Measurements from ENCODE around the gene GOSR1. TPM values are rescaled to one million over a fixed set of nuclear protein-coding genes. Genes with fewer than 3 reads are reported as not detected.
A peak's percentile ranks its signal among the peaks of the same experiment; 100 is the strongest.
"Not testable (repeated sequence)": the region's sequence is repeated elsewhere in the genome, so short reads cannot be mapped to it uniquely, and the experiment has no call there.

Gene GOSR1
- 13.4 and 16.4 TPM in 2 replicates for total RNA-seq (2014; rRNA removed; shearing (Covaris generic))
- 25.2 and 25.6 TPM in 2 replicates for polyA plus RNA-seq (2015; cell fraction: cytosol; rRNA removed)
- polyA plus RNA-seq (2015; cell fraction: nucleus; rRNA removed), result 23.4 and 24.1 TPM in 2 replicates

DNA sequence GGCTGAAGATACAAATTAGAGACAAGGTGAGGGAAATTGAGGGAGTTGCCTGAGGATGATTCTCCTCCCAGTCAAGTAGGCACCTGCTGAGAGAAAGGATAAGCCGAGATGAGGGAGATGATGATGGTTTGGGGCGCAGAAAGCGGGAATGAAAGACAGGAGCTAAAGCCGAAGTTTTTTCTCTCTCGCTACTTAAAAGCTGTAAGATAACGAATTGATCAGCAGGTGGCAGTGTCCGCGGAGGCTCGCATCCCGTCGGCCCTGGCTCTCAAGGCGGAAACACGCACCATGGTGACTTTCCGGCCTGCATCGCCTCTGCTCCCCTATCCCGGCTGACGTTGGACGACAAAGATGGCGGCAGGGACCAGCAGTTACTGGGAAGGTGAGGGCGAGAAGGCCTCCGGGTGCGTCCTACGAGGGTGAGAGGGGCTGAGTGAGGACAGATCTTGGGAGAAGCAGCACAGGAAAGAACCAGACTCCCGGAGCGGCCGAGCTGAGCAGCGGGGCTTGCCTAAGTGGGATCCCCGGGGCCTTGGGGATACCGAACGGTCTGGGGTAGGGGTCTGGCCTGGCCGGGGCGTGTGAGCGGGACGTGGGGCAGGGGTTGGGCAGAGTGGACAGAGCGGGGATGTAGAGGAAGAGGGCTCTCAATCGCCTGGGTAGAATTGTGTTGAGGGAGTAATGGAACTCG, at the start of gene GOSR1:
GOSR1 (plus strand) TSS at position 326 of the 691 bp plus-strand sequence; CDS start at position 352, 26 bp downstream.
- in situ Hi-C loops (cut with HindIII; ENCODE audit: low pct_unique_long_range_greater_than_20kb, low sequenced_read_pairs), result no loop called here
- peak; percentile 95 for DNase-seq (ENCODE audit: low read depth, low spot score)

DNA sequence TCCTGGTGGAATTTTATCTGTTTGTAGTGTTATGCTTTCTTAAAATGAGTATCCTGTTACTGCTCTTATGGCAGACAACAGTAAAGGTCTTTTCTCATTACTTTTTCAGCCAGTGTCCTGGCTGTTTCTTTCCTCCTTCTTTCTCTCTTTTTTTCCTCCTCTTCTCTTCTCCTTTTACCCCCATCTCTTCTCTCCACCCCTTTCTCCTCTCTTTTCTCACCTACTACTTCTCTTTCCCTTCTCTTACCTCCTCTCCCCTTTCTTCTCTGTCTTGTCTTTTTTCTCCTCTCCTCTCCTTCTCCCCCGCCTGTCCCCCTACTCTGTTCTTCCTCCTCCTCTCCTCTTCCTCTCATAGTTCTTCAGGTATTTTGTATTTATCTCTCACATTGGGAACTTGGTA, 49.6 kb upstream of the GOSR1 start:
- DNase-seq (ENCODE audit: low read depth, low spot score), result no peak
- in situ Hi-C loops (cut with HindIII; ENCODE audit: low pct_unique_long_range_greater_than_20kb, low sequenced_read_pairs), result no loop called here

DNA sequence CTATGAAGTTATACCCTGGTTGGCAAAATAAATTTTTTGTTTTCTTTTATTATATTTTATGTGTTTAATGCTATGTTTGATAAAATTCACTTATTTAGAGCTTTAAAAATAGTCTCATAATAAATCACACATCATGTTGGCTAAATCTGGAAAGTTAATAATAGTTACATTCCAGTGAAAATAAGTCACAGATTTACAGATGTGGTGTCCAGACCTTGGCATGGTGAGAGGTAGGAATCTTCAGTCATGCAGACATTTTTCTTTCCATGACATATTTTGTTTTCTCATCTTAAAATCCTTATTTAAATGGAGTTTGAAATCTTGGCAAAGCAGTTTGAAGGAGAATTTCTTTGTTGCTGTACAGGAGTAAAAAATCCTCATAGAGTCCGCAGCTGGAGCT, 48.1 kb upstream of the GOSR1 start:
- in situ Hi-C loops (cut with HindIII; ENCODE audit: low pct_unique_long_range_greater_than_20kb, low sequenced_read_pairs), result no loop called here
- DNase-seq (ENCODE audit: low read depth, low spot score), result no peak

DNA sequence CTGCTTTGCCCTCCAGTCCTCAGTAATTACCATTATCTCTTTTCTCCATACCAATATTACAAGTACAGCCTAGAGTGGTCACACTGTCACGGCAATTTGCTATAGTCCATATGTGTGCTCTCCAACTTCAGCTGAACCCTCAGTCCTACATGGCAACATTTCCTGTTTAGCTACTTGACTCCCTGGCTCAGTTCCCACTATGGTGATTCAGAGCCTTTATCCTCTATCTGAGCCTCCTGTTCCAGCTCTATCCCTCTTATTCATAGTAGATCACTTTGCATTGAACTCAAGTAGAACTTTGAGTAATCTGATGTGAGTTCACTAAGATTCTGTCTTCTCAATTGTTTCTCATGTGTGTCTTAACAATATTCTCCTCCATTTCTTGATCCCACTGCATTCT, 43.7 kb upstream of the GOSR1 start:
- DNase-seq (ENCODE audit: low read depth, low spot score), result no peak
- in situ Hi-C loops (cut with HindIII; ENCODE audit: low pct_unique_long_range_greater_than_20kb, low sequenced_read_pairs), result no loop called here

DNA sequence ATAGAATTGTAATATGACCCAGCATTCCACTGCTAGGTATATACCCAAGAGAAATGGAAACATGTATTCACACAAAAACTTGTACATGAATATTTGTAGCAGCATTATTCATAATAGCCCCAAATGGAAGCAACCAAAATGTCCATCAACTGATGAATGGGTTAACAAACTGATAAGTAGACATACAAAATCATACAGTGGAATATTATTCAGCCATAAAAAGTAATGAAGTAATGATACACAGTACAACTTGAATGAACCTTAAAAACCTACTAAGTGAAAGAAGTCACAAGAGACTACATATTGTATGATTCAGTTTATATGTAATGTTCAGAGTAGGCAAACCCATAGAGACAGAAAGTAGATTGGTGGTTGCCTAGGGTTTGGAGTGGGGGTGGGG, 40.5 kb upstream of the GOSR1 start:
- in situ Hi-C loops (cut with HindIII; ENCODE audit: low pct_unique_long_range_greater_than_20kb, low sequenced_read_pairs), result no loop called here
- no peak for DNase-seq (ENCODE audit: low read depth, low spot score)

DNA sequence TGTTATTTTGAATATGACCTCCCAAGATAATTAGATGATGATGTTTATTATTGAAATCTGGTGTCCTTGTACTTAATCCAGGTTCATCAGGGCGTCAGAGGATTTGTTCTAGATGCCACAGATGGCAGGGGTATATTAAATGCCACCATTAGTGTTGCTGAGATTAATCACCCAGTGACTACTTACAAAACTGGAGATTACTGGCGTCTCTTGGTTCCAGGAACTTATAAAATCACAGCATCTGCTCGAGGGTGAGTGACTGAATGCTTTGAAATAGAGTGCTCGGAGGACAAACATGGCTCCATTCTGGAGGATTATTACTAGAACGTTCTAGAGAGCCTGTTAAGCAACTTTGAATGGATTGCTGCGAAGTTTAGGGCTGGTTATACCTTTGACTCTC, 33.5 kb upstream of the GOSR1 start:
- DNase-seq (ENCODE audit: low read depth, low spot score), result no peak
- in situ Hi-C loops (cut with HindIII; ENCODE audit: low pct_unique_long_range_greater_than_20kb, low sequenced_read_pairs), result no loop called here

DNA sequence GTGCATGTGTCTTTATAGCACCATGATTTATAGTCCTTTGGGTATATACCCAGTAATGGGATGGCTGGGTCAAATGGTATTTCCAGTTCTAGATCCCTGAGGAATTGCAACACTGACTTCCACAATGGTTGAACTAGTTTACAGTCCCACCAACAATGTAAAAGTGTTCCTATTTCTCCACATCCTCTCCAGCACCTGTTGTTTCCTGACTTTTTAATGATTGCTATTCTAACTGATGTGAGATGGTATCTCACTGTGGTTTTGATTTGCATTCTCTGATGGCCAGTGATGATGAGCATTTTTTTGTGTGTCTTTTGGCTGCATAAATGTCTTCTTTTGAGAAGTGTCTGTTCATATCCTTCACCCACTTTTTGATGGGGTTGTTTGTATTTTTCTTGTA, 30.6 kb upstream of the GOSR1 start:
- in situ Hi-C loops (cut with HindIII; ENCODE audit: low pct_unique_long_range_greater_than_20kb, low sequenced_read_pairs); DNase-seq (ENCODE audit: low read depth, low spot score): not testable (repeated sequence)

DNA sequence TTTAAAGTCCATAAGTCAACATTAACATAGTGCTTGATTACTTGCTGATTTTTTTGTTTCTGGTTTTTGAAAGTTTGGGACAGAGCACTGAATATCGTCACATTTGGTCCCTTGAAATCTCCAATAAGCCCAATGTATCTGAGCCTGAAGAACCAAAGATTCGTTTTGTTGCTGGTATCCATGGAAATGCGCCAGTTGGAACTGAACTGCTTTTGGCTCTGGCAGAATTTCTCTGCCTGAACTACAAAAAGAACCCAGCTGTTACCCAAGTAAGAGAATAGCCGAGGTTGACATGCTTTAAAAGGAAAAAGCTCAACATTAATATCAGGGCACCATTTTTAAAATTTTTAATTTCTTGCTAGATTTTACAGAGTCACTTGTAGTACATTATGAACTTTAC, 27.7 kb upstream of the GOSR1 start:
- in situ Hi-C loops (cut with HindIII; ENCODE audit: low pct_unique_long_range_greater_than_20kb, low sequenced_read_pairs), result no loop called here

DNA sequence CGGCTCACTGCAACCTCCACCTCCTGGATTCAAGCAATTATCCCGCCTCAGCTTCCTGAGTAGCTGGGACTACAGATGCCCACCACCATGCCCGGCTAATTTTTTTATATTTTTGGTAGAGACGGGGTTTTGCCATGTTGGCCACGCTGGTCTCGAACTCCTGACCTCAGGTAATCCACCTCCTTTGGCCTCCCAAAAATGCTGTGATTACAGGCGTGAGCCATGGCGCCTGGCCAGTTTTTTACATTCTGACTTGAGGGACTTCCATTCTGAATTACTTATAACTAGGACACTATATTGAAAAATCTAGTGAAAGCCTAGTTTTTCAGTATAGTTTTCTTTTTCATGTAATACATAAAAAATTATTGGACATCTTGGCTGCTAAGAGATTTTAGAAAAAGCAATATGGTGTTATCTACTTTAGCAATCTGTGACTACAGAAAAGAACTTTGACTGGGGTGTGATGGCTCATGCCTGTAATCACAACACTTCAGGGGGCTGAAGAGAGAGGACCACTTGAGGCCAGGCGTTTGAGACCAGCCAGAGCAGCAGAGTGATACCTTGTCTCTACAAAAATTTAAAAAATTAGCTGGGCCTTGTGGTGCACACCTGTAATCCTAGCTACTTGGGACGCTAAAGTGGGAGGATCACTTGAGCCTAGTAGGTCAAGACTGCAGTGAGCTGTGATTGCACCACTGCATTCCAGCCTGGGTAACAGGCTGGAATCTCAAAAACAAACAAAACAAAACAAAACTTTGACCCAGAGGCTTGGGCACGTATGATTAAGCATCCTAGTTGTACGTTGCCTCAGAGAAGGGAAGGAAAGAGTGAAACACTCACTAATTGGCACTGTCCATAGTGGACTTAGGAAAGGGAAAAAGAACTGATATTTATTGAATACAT, 26.8 kb upstream of the GOSR1 start:
- in situ Hi-C loops (cut with HindIII; ENCODE audit: low pct_unique_long_range_greater_than_20kb, low sequenced_read_pairs), result no loop called here
- DNase-seq (ENCODE audit: low read depth, low spot score), result no peak

More for the DNA sequence above, 27.7 kb upstream of the GOSR1 start:
- DNase-seq (ENCODE audit: low read depth, low spot score), result no peak

DNA sequence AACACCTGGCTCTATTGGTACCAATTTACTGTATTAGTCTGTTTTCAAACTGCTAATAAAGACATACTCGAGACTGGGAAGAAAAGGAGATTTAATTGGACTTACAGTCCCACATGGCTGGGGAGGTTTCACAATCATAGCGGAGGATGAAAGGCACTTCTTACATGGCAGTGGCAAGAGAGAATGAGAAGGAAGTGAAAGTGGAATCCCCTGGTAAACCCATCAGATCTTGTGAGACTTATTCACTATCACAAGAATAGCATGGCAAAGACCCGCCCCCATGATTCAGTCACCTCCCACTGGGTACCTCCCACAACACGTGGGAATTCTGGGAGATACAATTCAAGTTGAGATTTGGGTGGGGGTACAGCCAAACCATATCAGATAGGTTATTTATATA, 22.6 kb upstream of the GOSR1 start:
- peak; percentile 50 for DNase-seq (ENCODE audit: low read depth, low spot score)
- in situ Hi-C loops (cut with HindIII; ENCODE audit: low pct_unique_long_range_greater_than_20kb, low sequenced_read_pairs), result no loop called here

DNA sequence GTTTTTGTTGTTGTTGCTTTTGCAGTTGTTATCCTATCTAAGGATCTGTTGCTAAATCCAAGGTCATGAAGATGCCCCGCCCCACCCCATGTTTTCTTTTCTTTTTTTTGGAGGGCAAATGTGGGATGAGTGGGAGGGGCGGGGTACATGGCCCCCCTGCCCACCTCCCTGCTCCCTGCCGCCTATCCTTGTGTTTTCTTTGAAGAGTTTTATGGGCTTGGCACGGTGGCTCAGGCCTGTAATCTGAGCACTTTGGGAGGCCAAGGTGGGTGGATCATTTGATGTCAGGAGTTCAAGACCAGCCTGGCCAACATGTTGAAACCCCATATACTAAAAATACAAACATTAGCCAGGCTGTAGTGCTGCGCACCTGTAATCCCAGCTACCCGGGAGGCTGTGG, 18.8 kb upstream of the GOSR1 start:
- in situ Hi-C loops (cut with HindIII; ENCODE audit: low pct_unique_long_range_greater_than_20kb, low sequenced_read_pairs), result no loop called here
- no peak for DNase-seq (ENCODE audit: low read depth, low spot score)

DNA sequence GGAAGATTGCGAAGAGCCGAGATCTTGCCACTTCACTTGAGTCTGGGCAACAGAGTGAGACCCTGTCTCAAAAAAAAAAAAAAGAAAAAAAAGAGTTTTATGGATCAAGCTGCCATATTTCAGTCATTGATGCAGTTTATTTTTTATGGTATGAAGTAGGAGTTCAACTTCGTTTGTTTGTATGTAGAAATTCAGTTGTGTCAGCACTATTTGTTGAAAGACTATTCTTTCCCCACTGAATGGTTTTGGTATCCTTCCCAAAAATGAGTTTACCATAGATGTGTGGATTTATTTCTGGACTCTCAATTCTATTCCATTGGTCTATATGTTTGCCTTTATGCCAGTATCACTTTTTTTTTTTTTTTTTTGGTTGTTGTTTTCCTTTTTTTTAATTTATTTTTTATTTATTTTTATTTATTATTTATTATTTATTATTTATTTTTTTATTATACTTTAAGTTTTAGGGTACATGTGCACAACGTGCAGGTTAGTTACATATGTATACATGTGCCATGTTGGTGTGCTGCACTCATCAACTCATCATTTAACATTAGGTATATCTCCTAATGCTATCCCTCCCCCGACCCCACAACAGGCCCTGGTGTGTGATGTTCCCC, 18.3 kb upstream of the GOSR1 start:
- in situ Hi-C loops (cut with HindIII; ENCODE audit: low pct_unique_long_range_greater_than_20kb, low sequenced_read_pairs); DNase-seq (ENCODE audit: low read depth, low spot score): not testable (repeated sequence)

DNA sequence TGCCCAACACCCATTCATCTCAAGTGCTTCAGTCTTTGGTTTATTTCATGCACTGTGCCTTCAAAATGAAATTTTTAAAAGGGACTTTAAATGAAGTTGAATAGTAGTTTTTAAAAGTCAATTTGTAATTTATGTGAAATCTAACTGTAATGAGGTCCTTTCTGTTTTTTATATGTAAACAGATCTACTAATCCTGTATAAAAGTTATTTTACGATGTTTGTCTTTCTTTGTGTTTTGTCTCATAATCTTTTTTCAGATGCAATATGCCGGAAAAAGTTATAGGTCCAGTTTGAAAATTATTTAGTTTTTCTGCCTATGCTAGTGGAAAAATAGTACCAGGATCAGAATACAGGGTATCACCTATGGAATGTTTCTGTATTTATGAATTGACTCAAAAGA, 8.7 kb upstream of the GOSR1 start:
- DNase-seq (ENCODE audit: low read depth, low spot score), result no peak

DNA sequence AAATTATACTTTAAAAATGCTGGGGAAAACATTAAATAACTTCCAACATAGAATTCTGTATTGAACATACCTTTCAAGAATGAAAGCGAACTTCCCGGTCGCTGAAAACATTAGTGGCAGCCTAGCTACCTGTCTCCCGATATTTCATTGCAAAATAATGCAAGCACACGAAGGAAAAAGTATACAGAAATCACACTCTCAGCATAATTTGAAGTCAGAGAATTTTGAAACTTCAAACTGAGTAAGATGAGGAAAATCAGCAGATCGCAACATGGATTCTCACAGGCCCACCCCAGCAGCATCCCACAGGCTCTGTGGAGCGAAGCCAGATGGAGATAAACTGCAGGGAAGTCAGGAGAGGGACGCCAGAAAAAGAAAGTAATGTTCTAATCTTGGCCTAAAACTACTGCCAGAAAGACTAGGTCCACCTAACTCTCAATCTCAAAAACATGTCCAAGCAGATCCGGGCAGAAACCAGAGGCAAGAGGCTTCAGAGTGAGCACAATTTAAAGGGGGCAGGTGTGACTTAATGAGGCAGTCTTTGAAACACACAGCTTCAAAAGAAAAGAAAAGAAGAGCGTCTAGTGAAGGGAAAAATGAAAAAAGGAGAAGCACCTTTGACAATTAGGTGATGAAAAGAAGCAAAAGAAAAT, 4.8 kb upstream of the GOSR1 start:
- in situ Hi-C loops (cut with HindIII; ENCODE audit: low pct_unique_long_range_greater_than_20kb, low sequenced_read_pairs), result no loop called here

More for the DNA sequence above, 8.7 kb upstream of the GOSR1 start:
- in situ Hi-C loops (cut with HindIII; ENCODE audit: low pct_unique_long_range_greater_than_20kb, low sequenced_read_pairs), result no loop called here

DNA sequence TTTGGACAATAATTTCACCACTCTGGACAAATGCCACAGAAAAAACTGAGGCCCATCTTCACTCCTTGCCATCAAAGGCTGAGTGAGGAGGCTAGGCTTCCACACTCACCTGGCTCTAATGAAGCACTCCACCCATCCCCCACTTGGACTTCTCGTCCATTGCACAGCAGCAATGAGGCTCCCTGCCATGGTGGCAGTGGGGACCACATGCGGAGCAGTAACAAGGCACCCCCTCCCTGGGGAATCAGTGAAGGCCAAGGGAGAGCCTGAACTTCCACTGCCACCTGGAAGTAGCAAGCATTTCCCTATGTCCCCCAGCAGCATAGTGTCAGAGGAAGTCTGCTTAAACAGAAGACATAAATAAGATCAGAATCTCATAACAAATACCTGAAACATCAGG, 2.0 kb upstream of the GOSR1 start:
- in situ Hi-C loops (cut with HindIII; ENCODE audit: low pct_unique_long_range_greater_than_20kb, low sequenced_read_pairs), result no loop called here
- DNase-seq (ENCODE audit: low read depth, low spot score), result no peak

More for the DNA sequence above, 4.8 kb upstream of the GOSR1 start:
- no peak for DNase-seq (ENCODE audit: low read depth, low spot score)

DNA sequence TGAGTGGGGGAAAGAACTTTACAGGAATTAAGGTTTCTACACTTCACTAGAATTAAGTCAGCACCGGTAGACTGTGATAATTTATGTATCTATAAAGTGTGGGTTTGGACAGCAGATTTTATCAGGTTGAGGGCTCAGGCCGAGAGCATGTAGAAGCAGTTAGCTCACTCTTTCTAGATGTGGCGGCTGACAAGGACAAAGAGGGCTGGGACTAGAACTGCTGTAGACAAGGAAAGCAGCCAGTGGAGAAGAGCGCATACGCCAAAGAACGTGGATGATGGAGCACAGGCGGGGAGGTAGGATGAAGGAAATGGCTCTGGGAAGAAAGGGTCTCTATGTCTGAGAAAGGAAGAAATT, 504 bp upstream of the GOSR1 start:
- in situ Hi-C loops (cut with HindIII; ENCODE audit: low pct_unique_long_range_greater_than_20kb, low sequenced_read_pairs), result no loop called here
- DNase-seq (ENCODE audit: low read depth, low spot score), result no peak

DNA sequence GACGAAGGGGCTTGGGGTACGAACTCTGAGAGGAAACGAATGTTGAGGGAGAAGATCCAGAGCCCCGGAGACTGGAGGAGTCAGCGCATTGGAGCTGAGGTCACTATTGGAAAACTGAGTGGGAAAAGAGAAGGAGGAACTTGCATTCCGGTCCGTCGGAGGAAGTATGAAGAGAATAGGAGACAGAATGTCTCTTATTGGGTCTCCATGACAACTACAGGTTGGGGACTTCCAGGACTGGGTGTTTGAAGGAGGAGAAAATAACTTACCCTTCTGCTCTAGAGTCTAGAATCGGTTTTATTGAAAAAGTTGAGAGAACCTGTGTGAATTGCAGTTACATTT, 537 bp downstream of the GOSR1 start:
- peak; percentile 12 for DNase-seq (ENCODE audit: low read depth, low spot score)
- in situ Hi-C loops (cut with HindIII; ENCODE audit: low pct_unique_long_range_greater_than_20kb, low sequenced_read_pairs), result no loop called here

DNA sequence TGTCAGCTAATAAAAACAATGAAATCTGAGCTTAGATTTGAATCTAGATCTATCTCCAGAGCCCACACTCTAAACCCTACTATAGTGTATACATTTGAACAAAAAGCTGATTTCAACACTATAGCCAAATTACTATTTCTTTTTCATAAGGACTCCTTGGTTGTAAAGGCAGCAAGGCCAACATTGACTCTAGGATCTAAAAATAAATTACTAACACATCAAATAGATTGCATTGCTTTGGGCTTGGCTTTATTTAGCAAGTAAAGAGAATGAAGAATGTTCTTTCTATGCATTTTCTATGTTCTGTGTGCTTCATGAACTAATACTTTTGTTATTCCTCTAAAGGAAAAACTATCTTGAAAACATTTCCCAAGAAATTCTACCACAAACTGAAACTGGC, 5.3 kb downstream of the GOSR1 start:
- DNase-seq (ENCODE audit: low read depth, low spot score), result no peak
- in situ Hi-C loops (cut with HindIII; ENCODE audit: low pct_unique_long_range_greater_than_20kb, low sequenced_read_pairs), result no loop called here
